Effector memory CD4-positive, alpha-beta T cell (primary cell): ENCODE results near the gene DEF6.

Source experiments
- DNase-seq, 3 donors: peaks; one replicate each; pipeline ENCODE4 v3.0.0-alpha.2; 2020
- H3K27ac ChIP-seq: 2 replicates; pipeline ENCODE4 v1.7.0; 2013; ENCODE audit warnings: mild to moderate bottlenecking, low read length, moderate library complexity; ENCODE audit not compliant: insufficient read depth, poor library complexity, severe bottlenecking
- H3K27me3 ChIP-seq: replicated peaks from 2 replicates; pipeline ENCODE4 v1.7.0; 2013; ENCODE audit warnings: mild to moderate bottlenecking, low read length; ENCODE audit not compliant: insufficient read depth, control insufficient read depth, poor library complexity, severe bottlenecking
- H3K36me3 ChIP-seq: 2 replicates; pipeline ENCODE4 v1.7.0; 2013; ENCODE audit warnings: mild to moderate bottlenecking, low read length, moderate library complexity; ENCODE audit not compliant: control insufficient read depth, insufficient read depth
- H3K4me1 ChIP-seq: 2 replicates; pipeline ENCODE4 v1.7.0; 2013; ENCODE audit warnings: low read length, mild to moderate bottlenecking; ENCODE audit not compliant: control insufficient read depth, insufficient read depth, poor library complexity, severe bottlenecking
- H3K4me3 ChIP-seq: 2 replicates; pipeline ENCODE4 v1.7.0; 2013; ENCODE audit warnings: low read length, low read depth, mild to moderate bottlenecking; ENCODE audit not compliant: insufficient read depth, poor library complexity, severe bottlenecking
- H3K9me3 ChIP-seq: 2 replicates; pipeline ENCODE4 v1.7.0; 2013; ENCODE audit warnings: mild to moderate bottlenecking, low read length, moderate library complexity; ENCODE audit not compliant: control insufficient read depth

DEF6 gene

DNA sequence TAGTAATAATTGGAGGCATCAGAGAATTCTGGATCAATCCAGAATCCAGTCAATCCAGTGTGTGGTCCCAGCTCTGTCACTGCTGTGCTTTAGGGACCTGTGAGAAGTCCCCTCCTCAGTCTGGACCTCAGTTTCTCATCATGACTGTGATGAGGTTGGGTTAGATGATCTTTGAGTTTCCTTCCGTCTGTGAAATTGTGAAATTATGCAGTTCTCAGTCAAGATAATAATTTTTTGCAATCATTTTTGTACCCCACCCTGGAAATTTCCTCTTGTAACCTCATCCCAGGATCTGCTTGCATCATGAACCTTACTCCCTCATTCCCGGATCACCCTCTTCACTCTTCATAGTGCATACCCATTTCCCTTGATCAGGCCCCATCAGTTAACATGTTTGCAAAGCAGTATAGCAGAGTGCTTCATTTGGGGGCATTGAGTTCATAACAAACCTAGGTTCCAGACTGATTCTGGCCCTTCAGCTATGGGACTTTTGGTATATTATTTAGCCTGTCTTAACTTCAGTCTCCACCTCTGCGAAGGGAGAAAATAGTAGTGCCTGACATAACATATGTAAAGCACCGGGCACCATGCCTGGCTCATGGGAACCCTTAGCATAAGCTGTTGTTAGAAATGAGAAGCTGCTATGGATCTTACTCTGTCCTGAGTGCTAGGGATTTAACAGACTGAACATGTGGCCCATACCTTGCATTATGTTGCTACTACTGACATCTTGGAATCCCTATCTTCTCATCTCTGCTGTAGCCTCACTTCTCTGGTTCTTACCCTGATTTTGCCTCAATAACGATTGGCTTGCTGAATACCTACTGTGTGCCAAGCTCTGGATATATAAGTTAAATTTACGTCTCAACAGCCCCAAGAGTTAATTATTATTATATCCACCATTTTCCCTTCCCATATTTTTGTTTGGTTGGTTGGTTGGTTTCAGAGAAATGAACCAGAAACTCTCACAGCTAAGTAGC, 36.7 kb upstream of the DEF6 start:
- Histone ChIP-seq H3K27ac (peak overlapping the region; percentile 91), H3K4me1 (peaks cover 17% of the 10 kb centered on the region)

DNA sequence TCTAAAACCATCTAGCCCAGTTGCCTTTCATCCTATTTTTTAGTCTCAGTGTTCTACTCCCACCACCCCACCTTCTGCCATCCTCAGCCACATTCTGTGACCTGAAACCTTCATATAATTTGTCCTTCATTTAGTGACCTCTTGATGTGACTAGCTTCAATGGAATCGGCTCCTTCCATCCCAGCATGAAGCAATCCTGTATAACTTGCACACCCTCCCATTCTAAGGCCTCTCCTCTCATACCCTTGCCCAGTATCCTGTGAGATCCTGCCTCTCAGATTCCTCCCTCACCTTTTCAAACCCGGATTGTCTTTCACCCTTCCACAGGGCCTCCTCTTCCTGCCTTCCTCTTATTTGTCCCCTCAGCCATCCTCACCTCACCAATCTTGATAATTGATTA, 35.0 kb upstream of the DEF6 start:
- Histone ChIP-seq H3K27ac (no peak overlapping the region), H3K36me3 (no peaks in the 10 kb centered on the region), H3K9me3 (no peaks in the 10 kb centered on the region), H3K27me3 (no peaks in the 10 kb centered on the region), H3K4me1 (peaks cover 17% of the 10 kb centered on the region), H3K4me3 (no peak overlapping the region)
- no peak for DNase-seq

More for the DNA sequence above, 36.7 kb upstream of the DEF6 start:
- DNase-seq: no peak
- Histone ChIP-seq H3K27me3 (no peaks in the 10 kb centered on the region), H3K4me3 (peak overlapping the region; percentile 67), H3K36me3 (no peaks in the 10 kb centered on the region), H3K9me3 (no peaks in the 10 kb centered on the region)

DNA sequence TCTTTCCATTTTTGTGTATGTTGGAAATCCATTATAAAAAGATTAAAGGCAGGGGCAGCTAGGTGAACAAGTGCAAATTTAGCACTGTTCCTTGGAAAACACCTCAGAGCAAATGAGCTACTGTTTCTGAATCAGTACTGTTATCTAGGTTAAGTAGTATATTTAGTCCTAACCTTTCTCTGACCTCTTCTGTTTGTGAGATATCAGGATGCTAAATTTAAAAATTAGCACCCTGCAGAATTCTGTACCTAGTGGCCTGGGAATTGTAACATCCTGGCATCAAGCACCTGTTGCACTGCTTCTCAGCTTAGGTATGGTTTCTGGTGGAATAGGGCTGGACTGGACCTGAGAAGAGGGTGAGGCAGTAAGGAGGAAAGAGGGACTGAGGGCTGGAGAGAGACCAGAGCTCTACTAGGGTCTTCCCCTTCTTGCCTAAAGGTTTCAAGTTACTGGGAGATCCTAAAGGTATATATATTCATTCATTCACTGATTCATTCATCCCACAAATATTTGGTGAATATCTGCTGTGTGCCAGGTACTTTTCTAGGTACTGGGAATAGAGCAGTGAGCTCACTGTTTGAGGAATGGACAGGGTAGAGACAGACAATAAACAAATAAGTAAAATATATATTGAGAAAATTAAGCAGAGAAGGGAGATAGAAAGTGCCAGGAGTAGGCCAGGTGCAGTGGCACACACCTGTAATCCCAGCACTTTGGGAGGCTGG, 32.9 kb upstream of the DEF6 start:
- Histone ChIP-seq H3K27me3 (no peaks in the 10 kb centered on the region), H3K9me3 (no peaks in the 10 kb centered on the region), H3K27ac (no peak overlapping the region), H3K36me3 (no peaks in the 10 kb centered on the region), H3K4me3 (no peak overlapping the region), H3K4me1 (peaks cover 9% of the 10 kb centered on the region)
- DNase-seq: no peak

DNA sequence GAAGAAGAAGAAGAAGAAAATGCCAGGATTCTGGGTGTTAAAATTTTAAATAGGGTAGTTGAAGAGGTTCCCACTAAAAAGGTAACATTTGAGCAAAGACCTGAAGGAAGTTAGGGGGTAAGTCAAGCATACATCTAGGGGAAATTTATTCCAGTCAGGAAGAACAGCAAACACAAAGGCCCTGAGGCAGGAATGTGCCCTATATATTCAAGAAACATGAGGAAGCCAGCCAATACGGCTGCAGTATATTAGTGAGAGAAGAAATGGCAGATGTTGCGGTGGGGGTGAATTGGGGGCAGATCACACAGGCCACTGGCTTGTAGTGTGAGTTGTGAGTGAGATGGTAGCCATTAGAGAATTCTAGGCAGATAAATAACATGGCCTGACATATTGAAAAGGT, 32.1 kb upstream of the DEF6 start:
- H3K4me1 ChIP-seq: peaks cover 4% of the 10 kb centered on the region
- H3K27ac ChIP-seq: no peak overlapping the region
- H3K9me3 ChIP-seq: no peaks in the 10 kb centered on the region
- no peaks in the 10 kb centered on the region for H3K27me3 ChIP-seq
- no peak overlapping the region for H3K4me3 ChIP-seq
- H3K36me3 ChIP-seq: no peaks in the 10 kb centered on the region
- no peak for DNase-seq

DNA sequence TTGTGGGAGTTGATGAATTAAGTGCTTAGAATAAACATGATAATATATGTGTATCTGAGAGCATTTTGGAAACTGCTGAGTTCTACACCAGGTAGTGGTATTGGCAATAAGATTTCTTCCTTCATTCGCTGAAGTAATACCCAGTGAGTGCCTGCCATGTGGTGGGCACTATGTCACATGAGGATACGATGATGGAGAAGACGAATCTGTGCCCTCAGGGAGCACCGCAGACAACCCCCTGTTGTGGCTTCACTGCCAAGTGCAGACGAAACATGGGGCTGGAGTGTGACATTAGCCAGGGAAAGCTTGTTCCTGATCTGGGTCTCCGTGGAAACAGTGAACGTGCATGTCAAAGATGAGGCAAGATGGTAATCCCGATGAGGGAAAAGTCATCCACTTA, 30.2 kb upstream of the DEF6 start:
- Histone ChIP-seq H3K27me3 (no peaks in the 10 kb centered on the region), H3K4me1 (no peaks in the 10 kb centered on the region), H3K4me3 (no peak overlapping the region), H3K9me3 (no peaks in the 10 kb centered on the region), H3K27ac (no peak overlapping the region), H3K36me3 (no peaks in the 10 kb centered on the region)
- DNase-seq: no peak

DNA sequence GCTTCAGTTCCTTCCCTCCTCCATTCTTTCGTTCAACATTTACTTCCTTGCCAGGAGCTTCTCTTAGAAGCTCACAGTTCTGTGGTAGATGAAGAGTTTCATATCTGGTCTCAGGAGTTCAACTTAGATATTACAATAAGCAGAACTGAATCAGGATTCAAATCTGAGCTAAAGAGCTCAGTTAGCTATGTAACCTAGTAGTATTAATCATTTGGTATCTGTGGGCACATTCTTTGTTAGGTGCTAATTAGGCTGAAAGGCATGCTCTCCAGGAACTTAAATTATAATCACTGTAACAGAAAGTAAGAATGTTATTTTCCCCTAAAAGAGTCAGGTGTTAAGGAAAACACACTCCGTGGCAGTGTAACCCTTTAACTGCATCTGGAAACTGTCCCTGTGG, 29.7 kb upstream of the DEF6 start:
- no peak overlapping the region for H3K27ac ChIP-seq
- H3K9me3 ChIP-seq: no peaks in the 10 kb centered on the region
- H3K4me1 ChIP-seq: no peaks in the 10 kb centered on the region
- no peak overlapping the region for H3K4me3 ChIP-seq
- no peaks in the 10 kb centered on the region for H3K27me3 ChIP-seq
- no peak for DNase-seq
- H3K36me3 ChIP-seq: no peaks in the 10 kb centered on the region

DNA sequence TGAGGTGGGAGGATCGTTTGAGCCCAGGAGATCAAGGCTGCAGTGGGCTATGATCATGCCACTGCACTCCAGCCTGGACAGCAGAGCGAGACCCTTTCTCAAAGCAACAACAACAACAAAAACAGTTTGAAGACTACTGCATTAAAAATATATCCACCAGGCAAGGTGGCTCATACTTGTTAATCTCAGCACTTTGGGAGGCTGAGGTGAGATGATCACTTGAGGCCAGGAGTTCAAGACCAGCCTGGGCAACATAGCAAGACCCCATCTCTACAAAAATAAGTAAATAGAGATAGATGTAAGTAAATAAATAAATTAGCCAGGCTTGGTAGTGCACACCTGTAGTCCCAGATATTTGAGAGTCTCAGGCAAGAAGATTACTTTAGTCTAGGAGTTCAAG, 25.6 kb upstream of the DEF6 start:
- Histone ChIP-seq H3K9me3 (no peaks in the 10 kb centered on the region), H3K27me3 (no peaks in the 10 kb centered on the region), H3K4me1 (no peaks in the 10 kb centered on the region), H3K4me3 (no peak overlapping the region), H3K36me3 (no peaks in the 10 kb centered on the region), H3K27ac (no peak overlapping the region)
- no peak for DNase-seq

DNA sequence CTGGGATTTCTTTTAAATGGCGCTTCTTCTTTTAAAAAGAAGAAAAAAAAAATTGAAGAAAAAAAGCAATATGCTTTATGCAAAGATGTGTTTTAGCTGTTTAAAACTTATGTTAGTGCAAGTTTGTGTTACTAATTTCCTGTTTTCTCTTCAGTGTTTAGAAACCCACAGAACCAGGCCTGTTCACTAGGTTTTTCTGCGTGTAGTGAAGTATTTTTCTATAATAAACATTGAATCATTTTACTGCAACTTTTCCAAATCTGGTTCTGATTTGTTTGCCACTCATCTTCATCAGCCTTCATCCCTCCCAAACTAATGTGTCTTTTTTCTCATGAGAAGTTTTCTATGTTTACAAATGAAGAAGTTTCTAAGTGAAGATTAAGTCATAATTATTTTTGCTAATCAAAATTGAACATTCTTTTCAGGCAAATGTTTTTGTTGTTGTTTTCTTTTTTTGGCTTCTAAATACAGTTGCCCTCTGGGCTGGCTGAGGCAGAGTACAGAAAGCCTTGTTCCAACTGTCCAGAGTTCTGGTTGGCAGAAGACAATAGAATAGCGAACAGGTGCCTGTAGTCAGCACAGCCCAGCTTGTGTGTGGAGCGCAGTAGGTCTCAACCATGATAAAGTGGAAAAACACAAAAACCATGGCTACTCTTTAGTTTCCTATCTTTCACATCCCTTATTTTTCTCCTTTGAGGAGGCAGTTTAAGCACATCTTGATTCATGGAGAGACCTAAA, 23.6 kb upstream of the DEF6 start:
- DNase-seq: no peak
- no peaks in the 10 kb centered on the region for H3K36me3 ChIP-seq
- no peaks in the 10 kb centered on the region for H3K9me3 ChIP-seq
- no peaks in the 10 kb centered on the region for H3K4me1 ChIP-seq
- H3K27me3 ChIP-seq: no peaks in the 10 kb centered on the region
- no peak overlapping the region for H3K4me3 ChIP-seq
- H3K27ac ChIP-seq: no peak overlapping the region

DNA sequence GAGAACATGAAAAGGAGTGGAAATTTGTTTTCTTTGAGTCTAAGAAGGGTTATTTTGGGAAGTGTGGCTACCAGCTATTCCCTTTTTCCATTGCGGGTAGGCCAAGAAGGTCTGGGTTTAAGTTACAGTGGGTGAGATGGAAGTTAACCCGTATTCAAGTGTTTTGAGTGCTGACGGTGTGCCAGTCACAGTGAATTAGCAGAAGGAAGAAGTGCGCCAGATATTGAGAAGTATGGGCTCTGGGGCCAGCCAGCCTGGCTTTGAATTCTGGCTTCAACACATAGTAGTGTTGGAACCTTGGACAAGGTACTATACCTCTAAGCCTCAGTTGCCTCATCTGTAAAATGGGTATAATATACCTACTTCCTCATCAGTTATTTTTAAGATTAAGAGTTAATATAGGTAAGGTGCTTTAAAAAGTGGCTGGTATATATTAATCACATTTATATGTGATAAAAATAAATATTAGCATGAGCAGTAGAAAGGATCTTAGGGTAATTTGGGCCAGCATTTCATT, 21.8 kb upstream of the DEF6 start:
- DNase-seq: no peak
- Histone ChIP-seq H3K27me3 (no peaks in the 10 kb centered on the region), H3K36me3 (peaks cover under 1% of the 10 kb centered on the region), H3K4me1 (no peaks in the 10 kb centered on the region), H3K4me3 (no peak overlapping the region), H3K27ac (no peak overlapping the region), H3K9me3 (no peaks in the 10 kb centered on the region)
